HL-60/S4 treated with retinoic acid at 250 ng/mL for 4 days and 3 days (cell line): ENCODE data around the gene SLC6A18.
"Not testable (repeated sequence)": the region's sequence is repeated elsewhere in the genome, so short reads cannot be mapped to it uniquely, and the experiment has no call there.

Experiments used
- in situ Hi-C: fragments of 300-500 bp; cut with MboI; formaldehyde crosslinking; loops from 2 replicates; pipeline ENCODE4 v1.7.0; 2022; ENCODE audit warnings: low sequenced_read_pairs

Gene SLC6A18

DNA sequence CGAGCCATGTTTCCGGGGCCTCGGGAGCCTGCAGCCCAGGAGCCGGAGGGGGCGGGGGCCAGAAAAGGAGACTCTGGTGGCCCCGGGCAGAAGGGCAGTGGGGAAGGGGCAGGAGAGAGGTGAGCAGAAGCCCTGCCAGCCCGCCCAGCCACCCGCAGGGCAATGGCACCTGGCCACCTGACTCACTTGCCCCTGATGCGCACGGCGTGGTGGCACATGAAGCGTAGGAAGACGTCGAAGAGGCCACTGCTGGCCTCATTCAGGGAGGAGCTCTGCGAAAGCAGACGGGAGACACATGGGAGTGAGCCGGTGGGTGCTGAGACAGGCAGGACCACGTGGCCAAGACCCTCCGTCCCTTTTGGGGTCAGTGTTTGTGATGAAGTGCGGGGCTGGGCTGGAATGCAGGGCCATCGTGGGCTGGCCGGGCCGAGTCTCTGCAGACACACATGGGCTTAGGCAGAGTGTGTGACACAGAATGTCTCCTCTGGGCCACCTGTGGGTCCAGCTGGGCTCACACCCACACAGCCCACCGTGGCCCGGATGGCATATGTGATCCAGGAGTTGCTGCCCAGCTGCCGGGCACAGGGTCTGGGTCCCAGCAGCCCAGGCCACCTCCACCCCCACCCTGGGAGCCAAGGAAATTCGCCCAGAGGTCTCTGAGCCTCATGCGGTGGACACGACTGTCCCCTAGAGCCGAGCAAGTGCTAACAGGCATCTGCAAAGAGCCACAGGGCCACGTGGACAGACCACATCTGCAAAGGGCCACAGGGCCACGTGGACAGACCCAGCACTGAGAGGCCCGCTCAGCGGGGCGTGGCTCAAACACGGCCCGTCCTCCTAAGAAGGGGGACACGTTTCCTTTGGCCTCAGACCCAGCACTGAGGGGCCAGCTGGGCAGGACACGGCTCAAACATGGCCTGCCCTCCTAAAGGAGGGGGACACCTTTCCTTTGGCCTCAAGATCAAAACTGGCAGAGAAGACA lies 46.0 kb downstream of the SLC6A18 start:
- in situ Hi-C loops = no loop called here

GRCh38 chr5:1272201-1272600 lies 47.0 kb downstream of the SLC6A18 start:
- in situ Hi-C loops = no loop called here

DNA sequence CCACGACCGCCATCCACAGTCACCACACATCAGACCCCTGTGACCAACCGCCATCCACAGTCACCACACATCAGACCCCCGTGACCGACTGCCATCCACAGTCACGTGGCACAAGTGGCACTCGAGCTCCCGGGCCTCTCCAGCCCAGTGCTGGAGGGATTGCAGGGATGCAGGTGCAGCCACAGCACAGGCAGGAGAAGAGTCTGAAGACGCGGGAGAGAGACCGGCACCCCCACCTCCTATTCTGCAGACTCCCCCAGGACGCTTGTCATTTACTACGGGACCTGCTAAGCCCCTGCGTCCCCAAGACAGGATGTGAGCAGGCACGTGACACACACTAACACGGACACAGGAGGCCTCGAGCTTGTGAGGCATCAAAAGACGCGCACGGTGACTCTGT lies 48.6 kb downstream of the SLC6A18 start:
- in situ Hi-C loops = no loop called here

GRCh38 chr5:1274471-1274870 lies 49.3 kb downstream of the SLC6A18 start:
- in situ Hi-C loops = no loop called here

- in situ Hi-C loops = not testable (repeated sequence)
Observed at GRCh38 chr5:1275397-1276391, 50.5 kb downstream of the SLC6A18 start.

DNA sequence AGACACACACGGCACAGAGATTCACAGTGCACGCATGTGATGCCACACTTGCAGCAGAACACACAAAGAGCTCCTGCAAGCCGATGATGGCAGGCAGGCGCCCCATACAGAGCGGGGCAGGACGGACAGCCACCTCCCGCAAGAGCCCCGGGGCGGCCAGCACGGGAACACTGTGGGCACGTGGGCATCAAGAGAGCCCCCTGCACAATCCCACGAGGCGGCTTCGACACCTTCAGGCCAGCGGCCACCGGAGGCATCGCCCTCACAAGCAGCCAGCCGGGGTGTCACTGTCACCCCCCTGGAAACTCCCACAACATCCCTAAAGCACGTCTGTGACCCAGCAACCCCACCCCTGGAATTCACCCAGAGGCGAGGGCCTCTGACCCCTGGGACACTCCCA lies 51.7 kb downstream of the SLC6A18 start:
- in situ Hi-C loops = no loop called here

DNA sequence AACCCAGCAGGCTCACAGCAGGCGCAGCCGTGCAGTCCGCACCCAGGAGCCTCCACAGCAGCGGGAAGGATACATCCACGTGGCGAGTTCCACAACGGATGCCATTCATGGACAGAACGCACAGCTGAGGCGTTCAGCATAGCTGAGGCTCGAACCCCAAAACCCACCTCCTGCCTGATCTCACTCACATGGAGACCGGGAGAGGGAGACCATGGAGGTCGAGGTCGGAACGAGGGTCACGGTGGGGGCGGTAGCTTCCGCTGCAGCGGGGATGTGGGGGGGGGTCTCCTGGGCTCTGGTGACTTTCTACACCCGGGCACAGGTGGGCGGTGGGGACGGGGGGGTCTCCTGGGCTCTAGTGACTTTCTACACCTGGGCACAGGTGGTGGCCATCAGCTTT lies 52.1 kb downstream of the SLC6A18 start:
- in situ Hi-C loops = no loop called here

DNA sequence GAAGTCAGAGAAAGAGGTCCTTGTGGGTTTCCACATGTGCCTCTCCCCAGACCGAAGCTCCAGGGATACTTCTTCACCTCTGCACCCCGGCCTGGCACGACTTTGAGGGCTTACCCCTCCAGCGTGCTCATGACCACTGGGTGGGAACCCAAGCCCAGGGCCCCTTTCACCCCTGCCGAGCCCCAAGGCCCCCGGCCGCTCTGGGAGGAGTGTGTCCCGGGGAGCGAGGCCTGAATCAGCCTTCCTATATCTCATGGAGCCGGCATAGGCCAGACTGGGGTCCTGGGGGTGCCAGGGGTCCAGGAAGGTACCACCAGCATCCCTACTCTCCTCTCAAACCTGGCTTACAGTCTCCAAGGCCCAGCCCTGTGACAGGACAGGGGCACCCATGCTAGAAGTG lies 52.6 kb downstream of the SLC6A18 start:
- in situ Hi-C loops = no loop called here

- in situ Hi-C loops = no loop called here
Observed at GRCh38 chr5:1278216-1278615, 53.0 kb downstream of the SLC6A18 start.

GRCh38 chr5:1278656-1279442 lies 53.7 kb downstream of the SLC6A18 start:
- in situ Hi-C loops = no loop called here

- in situ Hi-C loops = no loop called here
Observed at GRCh38 chr5:1279443-1280151, 54.4 kb downstream of the SLC6A18 start.

DNA sequence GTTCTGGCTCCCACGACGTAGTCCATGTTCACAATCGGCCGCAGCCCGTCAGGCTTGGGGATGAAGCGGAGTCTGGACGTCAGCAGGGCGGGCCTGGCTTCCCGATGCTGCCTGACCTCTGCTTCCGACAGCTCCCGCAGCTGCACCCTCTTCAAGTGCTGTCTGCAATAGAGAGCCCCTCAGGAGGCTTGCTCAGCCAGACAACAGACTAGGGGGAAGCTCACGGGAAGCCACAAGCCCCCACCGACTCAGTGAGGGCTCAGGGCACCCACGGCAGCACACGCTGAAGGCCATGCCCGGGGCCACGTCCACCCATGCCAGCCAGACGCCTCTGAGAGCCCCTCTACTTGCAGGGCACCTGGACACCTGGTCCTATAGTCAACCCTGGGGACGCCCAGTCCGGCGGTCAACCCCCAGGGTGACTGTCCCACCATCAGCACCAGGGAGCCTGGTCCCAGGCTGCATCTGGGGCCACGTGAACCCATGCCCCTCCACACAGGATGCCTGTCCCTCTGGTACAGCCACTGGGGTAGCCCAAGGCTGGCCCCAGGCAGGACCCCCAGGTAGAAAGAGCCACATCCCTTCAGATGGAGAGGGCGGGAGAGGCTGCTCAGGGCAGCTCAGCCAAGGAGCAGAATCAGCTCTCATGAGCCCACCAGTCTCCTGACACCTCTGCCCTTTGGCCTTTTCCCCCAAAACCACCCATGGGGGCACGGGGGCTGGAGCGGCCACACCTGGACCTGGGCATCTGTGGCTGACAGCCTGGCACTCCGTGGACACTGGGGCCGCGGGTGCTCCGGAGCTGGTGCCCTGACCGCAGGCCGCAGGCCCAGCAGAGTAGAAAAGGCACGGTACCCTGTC lies 55.2 kb downstream of the SLC6A18 start:
- in situ Hi-C loops = no loop called here

DNA sequence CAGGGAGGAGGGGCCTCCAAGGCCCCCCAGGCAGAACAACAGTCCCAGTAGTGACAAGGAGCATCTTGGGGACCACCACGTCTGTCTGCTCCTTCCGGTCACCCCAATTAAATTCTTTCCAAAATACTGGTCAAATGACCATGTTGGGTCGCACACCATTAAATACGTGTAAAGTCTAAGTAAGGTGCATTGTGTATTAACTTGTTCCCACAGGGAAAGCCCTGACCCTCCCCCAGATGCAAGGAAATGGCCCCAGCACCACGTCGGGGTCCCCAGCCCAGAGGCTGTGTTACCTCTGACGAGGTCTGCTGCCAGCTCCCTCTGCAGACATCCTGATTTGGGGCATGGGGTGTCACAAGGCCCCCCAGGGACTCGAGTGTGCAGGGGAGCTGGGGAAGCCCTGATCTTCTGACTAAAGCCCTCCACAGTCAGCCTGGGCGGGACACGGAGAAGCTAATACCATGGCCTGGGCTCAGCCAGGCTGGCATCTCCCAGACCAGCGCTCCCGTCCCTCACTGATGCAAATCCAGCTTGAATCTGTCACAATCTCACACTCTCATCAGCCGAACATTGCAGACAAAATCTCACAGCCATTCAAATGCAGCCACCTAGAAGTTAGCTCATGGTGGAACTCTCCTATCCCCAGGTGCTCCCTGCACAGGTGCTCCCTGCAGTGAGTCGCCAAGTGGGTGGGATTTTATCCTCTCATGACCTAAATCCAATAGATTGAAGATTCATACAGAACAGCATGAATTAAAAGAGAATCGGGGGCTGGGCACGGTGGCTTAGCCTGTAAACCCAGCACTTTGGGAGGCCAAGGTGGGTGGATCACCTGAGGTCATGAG lies 56.1 kb downstream of the SLC6A18 start:
- in situ Hi-C loops = no loop called here

DNA sequence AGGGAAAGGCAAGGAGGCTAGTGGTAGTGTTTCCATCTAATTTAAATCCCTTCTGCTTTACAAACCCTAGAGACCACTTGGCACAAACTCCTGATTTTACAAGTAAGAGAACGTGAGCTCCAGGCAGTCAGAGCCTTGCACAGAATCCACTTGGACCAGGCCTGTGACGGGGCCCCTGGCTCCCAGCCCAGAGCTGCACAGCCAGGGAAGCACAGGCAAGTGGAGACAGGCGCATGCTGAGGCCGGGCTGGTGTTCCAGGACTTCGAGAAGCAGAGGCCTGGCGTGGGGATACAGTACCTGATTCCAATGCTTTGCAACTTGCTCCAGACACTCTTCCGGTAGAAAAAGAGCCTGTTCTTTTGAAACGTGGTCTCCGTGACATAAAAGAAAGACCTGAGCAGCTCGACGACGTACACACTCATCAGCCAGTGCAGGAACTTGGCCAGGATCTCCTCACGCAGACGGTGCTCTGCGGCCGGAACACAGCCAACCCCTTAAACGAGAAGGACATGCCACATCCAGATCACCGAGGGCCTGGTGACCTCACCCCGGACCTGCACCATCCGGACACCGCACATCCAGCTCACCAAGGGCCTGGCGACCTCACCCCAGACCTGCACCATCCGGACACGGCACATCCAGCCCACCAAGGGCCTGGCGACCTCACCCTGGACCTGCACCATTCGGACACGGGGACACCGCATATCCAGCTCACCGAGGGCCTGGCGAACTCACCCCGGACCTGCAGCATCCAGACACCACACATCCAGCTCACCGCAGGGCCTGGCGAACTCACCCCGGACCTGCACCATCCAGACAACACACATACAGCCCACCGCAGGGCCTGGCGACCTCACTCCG lies 57.2 kb downstream of the SLC6A18 start:
- in situ Hi-C loops = no loop called here

- in situ Hi-C loops = not testable (repeated sequence)
Observed at GRCh38 chr5:1282993-1283728, 58.0 kb downstream of the SLC6A18 start.

DNA sequence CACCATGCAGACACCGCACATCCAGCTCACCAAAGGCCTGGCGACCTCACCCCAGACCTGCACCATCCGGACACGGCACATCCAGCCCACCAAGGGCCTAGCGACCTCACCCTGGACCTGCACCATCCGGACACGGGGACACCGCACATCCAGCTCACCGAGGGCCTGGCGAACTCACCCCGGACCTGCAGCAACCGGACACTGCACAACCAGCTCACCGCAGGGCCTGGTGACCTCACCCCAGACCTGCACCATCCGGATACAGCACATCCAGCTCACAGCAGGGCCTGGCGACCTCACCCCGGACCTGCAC lies 58.5 kb downstream of the SLC6A18 start:
- in situ Hi-C loops = not testable (repeated sequence)
